ENCODE results near the gene ROBO1. TPM values are rescaled to one million over a fixed set of nuclear protein-coding genes. Genes with fewer than 3 reads are reported as not detected.

ROBO1 gene
- total RNA-seq, 1 experiment from 2014 or later, result 32.2 TPM

- peaks cover 12% of the 10 kb centered on the region for H3K4me1 Mint-ChIP-seq (ENCODE audit: insufficient read depth, unreplicated experiment)
- H3K4me3 Mint-ChIP-seq (ENCODE audit: unreplicated experiment), result no peak overlapping the region
- TF ChIP-seq CTCF (IDR thresholded peaks at IDR 0.05; ENCODE audit: unreplicated experiment), result no peak
- DNase-seq (ENCODE audit: unreplicated experiment), result no peak
- H3K36me3 Mint-ChIP-seq (ENCODE audit: insufficient read depth, unreplicated experiment), result no peaks in the 10 kb centered on the region
- BruUV-seq (replicated peaks), result no TSS peak
- no peaks in the 10 kb centered on the region for H3K9me3 Mint-ChIP-seq (ENCODE audit: unreplicated experiment)
- H3K27ac Mint-ChIP-seq (ENCODE audit: low read depth, unreplicated experiment), result no peak overlapping the region
- ChIA-PET POLR2A (no interaction called here), CTCF (interaction anchor here (0.7 to 0.8 kb wide), 2 partner anchors 8 to 44 kb away, joined by 3 read pairs; no protein-coding TSS in a partner anchor)
- intact Hi-C loops (cut with micrococcal nuclease), result no loop called here
- no peaks in the 10 kb centered on the region for H3K27me3 Mint-ChIP-seq (ENCODE audit: insufficient read depth, unreplicated experiment)
Measured at GRCh38 chr3:78878011-78878410, 889.8 kb downstream of the ROBO1 start.

- Mint-ChIP-seq H3K27me3 (ENCODE audit: insufficient read depth, unreplicated experiment) (no peaks in the 10 kb centered on the region), H3K36me3 (ENCODE audit: insufficient read depth, unreplicated experiment) (no peaks in the 10 kb centered on the region), H3K9me3 (ENCODE audit: unreplicated experiment) (no peaks in the 10 kb centered on the region), H3K4me3 (ENCODE audit: unreplicated experiment) (no peak overlapping the region), H3K27ac (ENCODE audit: low read depth, unreplicated experiment) (peak overlapping the region; percentile 7), H3K4me1 (ENCODE audit: insufficient read depth, unreplicated experiment) (peaks cover 17% of the 10 kb centered on the region)
- BruUV-seq (replicated peaks), result no TSS peak
- TF ChIP-seq CTCF (IDR thresholded peaks at IDR 0.05; ENCODE audit: unreplicated experiment), result no peak
- no peak for DNase-seq (ENCODE audit: unreplicated experiment)
- POLR2A ChIA-PET, result no interaction called here
- CTCF ChIA-PET, result no interaction called here
- intact Hi-C loops (cut with micrococcal nuclease), result no loop called here
Measured at GRCh38 chr3:78875851-78876250, 891.9 kb downstream of the ROBO1 start.

- no peak for TF ChIP-seq CTCF (IDR thresholded peaks at IDR 0.05; ENCODE audit: unreplicated experiment)
- CTCF ChIA-PET, result no interaction called here
- no TSS peak for BruUV-seq (replicated peaks)
- no peaks in the 10 kb centered on the region for H3K9me3 Mint-ChIP-seq (ENCODE audit: unreplicated experiment)
- peaks cover 18% of the 10 kb centered on the region for H3K4me1 Mint-ChIP-seq (ENCODE audit: insufficient read depth, unreplicated experiment)
- no peak for DNase-seq (ENCODE audit: unreplicated experiment)
- POLR2A ChIA-PET, result interaction anchor here (0.9 to 1.0 kb wide), 2 partner anchors 9 to 10 kb away, joined by 4 to 5 read pairs; no protein-coding TSS in a partner anchor
- no peaks in the 10 kb centered on the region for H3K36me3 Mint-ChIP-seq (ENCODE audit: insufficient read depth, unreplicated experiment)
- intact Hi-C loops (cut with micrococcal nuclease), result no loop called here
- peak overlapping the region; percentile 7 for H3K27ac Mint-ChIP-seq (ENCODE audit: low read depth, unreplicated experiment)
- no peaks in the 10 kb centered on the region for H3K27me3 Mint-ChIP-seq (ENCODE audit: insufficient read depth, unreplicated experiment)
- H3K4me3 Mint-ChIP-seq (ENCODE audit: unreplicated experiment), result no peak overlapping the region
Measured at GRCh38 chr3:78875436-78875835, 892.4 kb downstream of the ROBO1 start.

GRCh38 chr3:78873641-78874040, 894.2 kb downstream of the ROBO1 start:
- DNase-seq (ENCODE audit: unreplicated experiment), result peak; percentile 9
- intact Hi-C loops (cut with micrococcal nuclease), result no loop called here
- ChIA-PET POLR2A (interaction anchor here (0.6 to 1.0 kb wide), 4 partner anchors 16 to 143 kb away, joined by 3 to 5 read pairs (median 3); no protein-coding TSS in a partner anchor), CTCF (interaction anchor here (0.6 kb wide), 1 partner anchor 100 kb away, joined by 3 read pairs; no protein-coding TSS in a partner anchor)
- TF ChIP-seq CTCF (IDR thresholded peaks at IDR 0.05; ENCODE audit: unreplicated experiment), result no peak
- peak overlapping the region; percentile 58 for H3K4me3 Mint-ChIP-seq (ENCODE audit: unreplicated experiment)
- no peaks in the 10 kb centered on the region for H3K27me3 Mint-ChIP-seq (ENCODE audit: insufficient read depth, unreplicated experiment)
- peaks cover 18% of the 10 kb centered on the region for H3K4me1 Mint-ChIP-seq (ENCODE audit: insufficient read depth, unreplicated experiment)
- H3K27ac Mint-ChIP-seq (ENCODE audit: low read depth, unreplicated experiment), result peak overlapping the region; percentile 61
- no peaks in the 10 kb centered on the region for H3K36me3 Mint-ChIP-seq (ENCODE audit: insufficient read depth, unreplicated experiment)
- no peaks in the 10 kb centered on the region for H3K9me3 Mint-ChIP-seq (ENCODE audit: unreplicated experiment)
- BruUV-seq (replicated peaks), result no TSS peak

All from MCF 10A (cell line).